WTC11 (cell line): ENCODE measurements around the gene SLCO2A1.

Experiments used
- ATF1 ChIP-seq: sonication (generic); formaldehyde crosslinking; IDR thresholded peaks from 2 replicates; pipeline ENCODE4 v1.8.1; 2023; ENCODE audit warnings: mild to moderate bottlenecking, moderate library complexity, missing genetic modification reagents
- ATF6 ChIP-seq: sonication (generic); formaldehyde crosslinking; IDR thresholded peaks from 2 replicates; pipeline ENCODE4 v1.8.1; 2023; ENCODE audit warnings: mild to moderate bottlenecking, missing genetic modification reagents
- CTCF ChIP-seq: fragments of 200-600 bp; IDR thresholded peaks from 2 replicates; pipeline ENCODE4 v1.8.0; 2022; ENCODE audit warnings: antibody characterized with exemption
- ERG ChIP-seq: fragments of 250-450 bp; sonication (Bioruptor Pico); IDR thresholded peaks from 2 replicates; pipeline ENCODE4 v1.8.0; 2021; ENCODE audit warnings: mild to moderate bottlenecking
- HMGA2 ChIP-seq: fragments of 250-450 bp; sonication (Bioruptor Pico); IDR thresholded peaks from 2 replicates; pipeline ENCODE4 v1.4.0; 2021; ENCODE audit warnings: mild to moderate bottlenecking, moderate library complexity
- JUN ChIP-seq: sonication (generic); formaldehyde crosslinking; IDR thresholded peaks from 2 replicates; pipeline ENCODE4 v1.8.0; 2023; ENCODE audit warnings: mild to moderate bottlenecking, missing genetic modification reagents
- RELA ChIP-seq: sonication (generic); formaldehyde crosslinking; IDR thresholded peaks from 2 replicates; pipeline ENCODE4 v1.8.1; 2022; ENCODE audit warnings: missing genetic modification reagents, mild to moderate bottlenecking, borderline replicate concordance
- SMAD3 ChIP-seq: sonication (generic); formaldehyde crosslinking; IDR thresholded peaks from 2 replicates; pipeline ENCODE4 v1.8.0; 2022; ENCODE audit warnings: missing genetic modification reagents, mild to moderate bottlenecking, borderline replicate concordance
- ZNF423 ChIP-seq: fragments of 250-450 bp; sonication (Bioruptor Pico); IDR thresholded peaks from 2 replicates; pipeline ENCODE4 v2.1.2; 2022; ENCODE audit warnings: mild to moderate bottlenecking, moderate library complexity

- TF ChIP-seq CTCF = no peak
- no peak for TF ChIP-seq ATF6 (CRISPR knock-in tag)
- TF ChIP-seq SMAD3 (CRISPR knock-in tag) = no peak
- TF ChIP-seq RELA (CRISPR knock-in tag) = no peak
- no peak for TF ChIP-seq ZNF423 (CRISPR knock-in tag)
- TF ChIP-seq ERG (CRISPR knock-in tag) = no peak
- no peak for TF ChIP-seq ATF1 (CRISPR knock-in tag)
- TF ChIP-seq HMGA2 (CRISPR knock-in tag) = no peak
- no peak for TF ChIP-seq JUN
These were observed 137.0 kb downstream of the SLCO2A1 start for GRCh38 chr3:133892541-133893231.
